ENCODE measurements around the gene PEX5.
A peak's percentile ranks its signal among the peaks of the same experiment; 100 is the strongest.
"Not testable (repeated sequence)": the region's sequence is repeated elsewhere in the genome, so short reads cannot be mapped to it uniquely, and the experiment has no call there.

Gene PEX5

GRCh38 chr12:7219599-7220243 lies 30.2 kb downstream of the PEX5 start:
- peak; percentile 69 for DNase-seq

GRCh38 chr12:7221486-7221885 lies 32.0 kb downstream of the PEX5 start:
- no peak for DNase-seq

DNA sequence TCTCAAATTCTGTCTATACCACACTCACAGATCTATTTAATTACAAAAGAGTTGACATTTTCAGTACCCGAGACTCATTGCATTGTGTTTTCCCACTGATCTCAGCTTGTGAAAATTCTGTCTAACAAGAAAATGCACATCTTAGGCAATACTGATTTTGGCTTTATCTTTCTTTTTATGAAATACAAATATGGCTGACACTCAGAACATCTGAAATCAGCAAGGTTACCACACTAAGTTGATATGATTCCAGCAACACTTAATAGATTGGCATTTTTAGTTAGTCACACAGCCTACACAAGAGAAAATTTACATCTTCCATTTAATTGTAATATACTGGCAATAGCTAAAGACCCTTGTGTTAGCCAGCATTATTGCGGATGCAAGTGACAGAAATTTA lies 40.3 kb downstream of the PEX5 start:
- DNase-seq = no peak

DNA sequence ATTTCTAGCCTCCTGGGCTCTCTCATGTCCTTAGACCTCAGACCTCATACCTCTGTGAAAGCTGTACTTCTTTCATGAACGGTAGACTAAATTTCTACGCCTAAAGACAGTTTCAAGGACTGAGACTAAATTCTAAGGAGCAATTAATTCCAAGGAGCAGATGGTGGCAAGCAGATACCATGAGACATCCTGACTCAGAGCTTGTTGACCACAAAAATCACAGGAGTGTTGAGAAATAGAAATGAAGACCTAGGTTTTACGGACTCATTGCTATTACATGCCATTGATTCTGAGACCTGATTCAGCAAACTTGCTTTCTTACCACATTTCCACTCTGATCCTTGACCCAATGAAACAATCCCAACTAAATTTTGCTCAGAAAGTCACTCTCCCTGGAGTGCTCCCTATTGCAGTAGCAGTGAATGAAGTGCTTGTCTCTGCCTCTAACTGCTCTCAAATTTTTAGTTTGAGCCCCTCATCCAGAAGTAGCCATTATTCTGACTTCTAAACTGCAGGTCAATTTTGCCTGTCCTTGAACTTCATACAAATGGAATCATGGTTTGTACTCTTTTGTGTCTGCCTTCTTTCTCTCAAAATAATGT lies 52.0 kb downstream of the PEX5 start:
- DNase-seq = peak; percentile 11

DNA sequence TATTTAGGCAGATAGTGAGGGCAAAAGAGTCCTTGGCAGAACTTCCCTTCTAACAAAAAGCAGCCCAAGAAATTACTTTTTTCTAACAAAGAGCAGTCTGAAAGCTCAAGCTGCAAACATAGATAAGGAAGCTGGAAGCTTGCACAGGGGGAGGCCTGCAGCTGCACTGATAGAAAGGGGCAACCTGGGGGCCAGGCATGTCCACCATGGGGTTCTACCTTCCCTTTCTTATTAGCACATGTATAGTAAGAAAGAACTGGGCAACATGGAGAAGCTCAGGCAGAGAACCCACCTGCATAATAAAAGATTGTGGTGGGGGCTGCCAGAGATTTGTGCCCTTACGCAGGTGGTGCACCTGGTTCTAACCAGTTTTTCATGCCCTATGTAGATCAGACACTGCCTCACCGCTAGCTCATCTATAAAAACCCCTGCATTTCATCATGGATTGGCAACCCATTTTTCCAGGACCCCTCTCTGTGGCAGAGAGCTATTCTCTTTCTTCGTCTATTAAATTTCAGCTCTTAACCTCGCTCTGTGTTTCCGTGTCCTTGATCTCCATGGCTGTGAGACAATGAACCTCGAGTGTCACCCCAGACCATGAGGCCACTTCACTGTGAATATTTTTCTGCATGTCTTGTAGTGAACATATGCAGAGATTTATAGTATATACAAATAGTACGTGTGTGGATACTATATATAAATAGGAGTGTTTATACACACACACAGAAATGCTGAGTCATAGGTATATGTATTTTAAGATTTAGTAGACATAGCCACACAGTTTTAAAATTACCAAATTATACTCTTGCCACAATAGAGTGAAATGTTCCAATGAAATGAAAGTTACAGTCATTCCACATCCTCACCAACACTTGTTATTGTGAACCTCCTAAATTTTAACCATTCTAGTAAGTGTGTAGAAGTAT lies 53.0 kb downstream of the PEX5 start:
- DNase-seq = no peak

DNA sequence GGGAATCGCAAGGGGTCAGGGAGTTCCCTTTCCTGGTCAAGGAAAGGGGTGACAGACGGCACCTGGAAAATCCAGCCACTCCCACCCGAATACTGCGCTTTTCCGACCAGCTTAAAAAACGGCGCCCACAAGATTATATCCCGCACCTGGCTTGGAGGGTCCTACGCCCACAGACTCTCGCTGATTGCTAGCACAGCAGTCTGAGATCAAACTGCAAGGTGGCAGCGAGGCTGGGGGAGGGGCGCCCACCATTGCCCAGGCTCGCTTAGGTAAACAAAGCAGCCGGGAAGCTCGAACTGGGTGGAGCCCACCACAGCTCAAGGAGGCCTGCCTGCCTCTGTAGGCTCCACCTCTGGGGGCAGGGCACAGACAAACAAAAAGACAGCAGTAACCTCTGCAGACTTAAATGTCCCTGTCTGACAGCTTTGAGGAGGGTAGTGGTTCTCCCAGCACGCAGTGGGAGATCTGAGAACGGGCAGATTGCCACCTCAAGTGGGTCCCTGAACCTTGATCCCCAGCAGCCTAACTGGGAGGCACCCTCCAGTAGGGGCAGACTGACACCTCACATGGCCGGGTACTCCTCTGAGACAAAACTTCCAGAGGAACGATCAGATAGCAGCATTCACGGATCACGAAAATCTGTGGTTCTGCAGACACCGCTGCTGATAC lies 62.0 kb downstream of the PEX5 start:
- DNase-seq = not testable (repeated sequence)

GRCh38 chr12:7259060-7259459 lies 69.6 kb downstream of the PEX5 start:
- DNase-seq = no peak
